CD4-positive, alpha-beta T cell treated with Interferon alpha-2 for 1 hour (primary cell): ENCODE measurements around the gene GGTLC2.

Source experiments
- DNase-seq, 2 donors: peaks; one replicate each; pipeline ENCODE4 v3.0.0-alpha.2; 2020 to 2022

GGTLC2 gene

GRCh38 chr22:22692707-22693530, 48.5 kb downstream of the GGTLC2 start:
- peak; percentile 57 to 68 for DNase-seq

GRCh38 chr22:22693531-22693884, 49.1 kb downstream of the GGTLC2 start:
- no peak for DNase-seq

GRCh38 chr22:22694106-22694505, 49.7 kb downstream of the GGTLC2 start:
- no peak for DNase-seq

- DNase-seq = no peak
These were observed 51.7 kb downstream of the GGTLC2 start for GRCh38 chr22:22696104-22696503.
